ENCODE results near the gene HEXIM1.

DNA sequence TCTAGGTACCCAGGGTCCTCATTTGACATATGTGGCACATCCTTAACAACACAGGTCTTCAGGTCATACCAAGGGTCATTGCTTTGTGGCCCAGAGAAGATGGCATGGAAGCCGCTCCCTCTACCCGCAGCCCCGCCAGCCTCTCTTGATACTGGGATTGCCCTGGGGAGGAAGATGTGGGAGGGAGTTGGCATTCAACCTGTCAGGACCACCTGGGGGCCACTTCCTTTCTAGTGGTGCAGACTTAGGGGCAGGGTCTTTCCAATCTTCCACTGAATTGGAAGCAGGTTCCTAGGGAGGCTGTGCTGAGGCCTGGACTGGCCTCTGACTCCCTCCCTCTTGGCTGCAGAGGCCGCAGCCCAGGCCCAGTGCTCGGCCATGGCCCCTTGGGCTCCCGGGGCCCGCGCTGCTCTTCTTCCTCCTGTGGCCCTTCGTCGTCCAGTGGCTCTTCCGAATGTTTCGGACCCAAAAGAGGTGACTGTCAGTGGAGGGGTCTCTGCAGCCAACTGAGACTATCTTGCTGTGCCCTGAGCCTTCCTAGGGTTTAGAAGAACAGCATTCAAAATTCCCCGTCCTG is 5.1 kb upstream of the HEXIM1 start:
- TF ChIP-seq TAF1 (IDR thresholded peaks at IDR 0.05; ENCODE audit: borderline replicate concordance, low read depth, low read length) (no peak), POLR2A (IDR thresholded peaks at IDR 0.05; ENCODE audit: low read depth, low read length) (no peak)
